ENCODE results near the gene DCUN1D1.

Gene DCUN1D1

GRCh38 chr3:182965861-182966366 is 14.4 kb downstream of the DCUN1D1 start:
- peaks cover 3% of the 10 kb centered on the region for H3K9me3 Mint-ChIP-seq
- H3K4me3 Mint-ChIP-seq = no peak overlapping the region
- no peak overlapping the region for H3K27ac Mint-ChIP-seq
- CTCF ChIA-PET = no interaction called here
- peaks cover 25% of the 10 kb centered on the region for H3K36me3 Mint-ChIP-seq
- H3K27me3 Mint-ChIP-seq = no peaks in the 10 kb centered on the region
- H3K4me1 Mint-ChIP-seq = peaks cover 50% of the 10 kb centered on the region
- no peak for DNase-seq

GRCh38 chr3:182964179-182964578 is 16.2 kb downstream of the DCUN1D1 start:
- no peak for DNase-seq
- H3K27me3 Mint-ChIP-seq = no peaks in the 10 kb centered on the region
- H3K9me3 Mint-ChIP-seq = peaks cover 3% of the 10 kb centered on the region
- H3K27ac Mint-ChIP-seq = no peak overlapping the region
- CTCF ChIA-PET = no interaction called here
- H3K4me1 Mint-ChIP-seq = peaks cover 39% of the 10 kb centered on the region
- H3K36me3 Mint-ChIP-seq = peaks cover 37% of the 10 kb centered on the region
- H3K4me3 Mint-ChIP-seq = no peak overlapping the region

- peaks cover 39% of the 10 kb centered on the region for H3K36me3 Mint-ChIP-seq
- H3K4me3 Mint-ChIP-seq = no peak overlapping the region
- H3K4me1 Mint-ChIP-seq = peaks cover 20% of the 10 kb centered on the region
- H3K27ac Mint-ChIP-seq = no peak overlapping the region
- DNase-seq = no peak
- CTCF ChIA-PET = interaction anchor here (1.1 kb wide), 1 partner anchor 53 kb away, joined by 4 read pairs; no protein-coding TSS in a partner anchor
- H3K27me3 Mint-ChIP-seq = no peaks in the 10 kb centered on the region
- no peaks in the 10 kb centered on the region for H3K9me3 Mint-ChIP-seq
These were observed 18.2 kb downstream of the DCUN1D1 start for GRCh38 chr3:182962166-182962565.

GRCh38 chr3:182959474-182960350 is 20.6 kb downstream of the DCUN1D1 start:
- H3K4me3 Mint-ChIP-seq = no peak overlapping the region
- peaks cover 4% of the 10 kb centered on the region for H3K4me1 Mint-ChIP-seq
- H3K27me3 Mint-ChIP-seq = no peaks in the 10 kb centered on the region
- CTCF ChIA-PET = no interaction called here
- no peak overlapping the region for H3K27ac Mint-ChIP-seq
- H3K36me3 Mint-ChIP-seq = peaks cover 41% of the 10 kb centered on the region
- no peaks in the 10 kb centered on the region for H3K9me3 Mint-ChIP-seq
- DNase-seq = no peak

- H3K27me3 Mint-ChIP-seq = no peaks in the 10 kb centered on the region
- no peak overlapping the region for H3K4me3 Mint-ChIP-seq
- no peak overlapping the region for H3K27ac Mint-ChIP-seq
- H3K4me1 Mint-ChIP-seq = peaks cover 4% of the 10 kb centered on the region
- peaks cover 43% of the 10 kb centered on the region for H3K36me3 Mint-ChIP-seq
- CTCF ChIA-PET = no interaction called here
- no peak for DNase-seq
- H3K9me3 Mint-ChIP-seq = no peaks in the 10 kb centered on the region
These were observed 22.6 kb downstream of the DCUN1D1 start for GRCh38 chr3:182957676-182958266.

- H3K4me3 Mint-ChIP-seq = no peak overlapping the region
- DNase-seq = no peak
- no peaks in the 10 kb centered on the region for H3K9me3 Mint-ChIP-seq
- H3K27me3 Mint-ChIP-seq = no peaks in the 10 kb centered on the region
- no peak overlapping the region for H3K27ac Mint-ChIP-seq
- H3K4me1 Mint-ChIP-seq = no peaks in the 10 kb centered on the region
- CTCF ChIA-PET = no interaction called here
- H3K36me3 Mint-ChIP-seq = peaks cover 43% of the 10 kb centered on the region
These were observed 23.1 kb downstream of the DCUN1D1 start for GRCh38 chr3:182957226-182957625.

- Mint-ChIP-seq H3K27me3 (no peaks in the 10 kb centered on the region), H3K27ac (no peak overlapping the region), H3K9me3 (no peaks in the 10 kb centered on the region), H3K36me3 (peaks cover 38% of the 10 kb centered on the region), H3K4me1 (no peaks in the 10 kb centered on the region), H3K4me3 (no peak overlapping the region)
- no peak for DNase-seq
- CTCF ChIA-PET = no interaction called here
These were observed 25.6 kb downstream of the DCUN1D1 start for GRCh38 chr3:182954553-182955235.

GRCh38 chr3:182949688-182950087 is 30.6 kb downstream of the DCUN1D1 start:
- H3K9me3 Mint-ChIP-seq = no peaks in the 10 kb centered on the region
- H3K4me1 Mint-ChIP-seq = peaks cover 3% of the 10 kb centered on the region
- H3K27me3 Mint-ChIP-seq = no peaks in the 10 kb centered on the region
- CTCF ChIA-PET = no interaction called here
- peaks cover 41% of the 10 kb centered on the region for H3K36me3 Mint-ChIP-seq
- DNase-seq = no peak
- H3K27ac Mint-ChIP-seq = no peak overlapping the region
- H3K4me3 Mint-ChIP-seq = no peak overlapping the region

- no peak for DNase-seq
- Mint-ChIP-seq H3K27me3 (no peaks in the 10 kb centered on the region), H3K4me1 (peaks cover 3% of the 10 kb centered on the region), H3K9me3 (no peaks in the 10 kb centered on the region), H3K27ac (no peak overlapping the region), H3K4me3 (no peak overlapping the region), H3K36me3 (peaks cover 41% of the 10 kb centered on the region)
- CTCF ChIA-PET = interaction anchor here (1.5 kb wide), 1 partner anchor 12 kb away, joined by 4 read pairs; no protein-coding TSS in a partner anchor
These were observed 32.0 kb downstream of the DCUN1D1 start for GRCh38 chr3:182948305-182948704.

- no peaks in the 10 kb centered on the region for H3K27me3 Mint-ChIP-seq
- H3K4me3 Mint-ChIP-seq = no peak overlapping the region
- peaks cover 3% of the 10 kb centered on the region for H3K4me1 Mint-ChIP-seq
- H3K27ac Mint-ChIP-seq = no peak overlapping the region
- no peaks in the 10 kb centered on the region for H3K9me3 Mint-ChIP-seq
- CTCF ChIA-PET = interaction anchor here (1.1 to 1.5 kb wide), 2 partner anchors 12 to 80 kb away, joined by 4 read pairs; no protein-coding TSS in a partner anchor
- peaks cover 40% of the 10 kb centered on the region for H3K36me3 Mint-ChIP-seq
- DNase-seq = no peak
These were observed 32.5 kb downstream of the DCUN1D1 start for GRCh38 chr3:182947888-182948287.

GRCh38 chr3:182941719-182942118 is 38.6 kb downstream of the DCUN1D1 start:
- Mint-ChIP-seq H3K9me3 (no peaks in the 10 kb centered on the region), H3K27me3 (no peaks in the 10 kb centered on the region), H3K4me3 (no peak overlapping the region), H3K4me1 (peaks cover 10% of the 10 kb centered on the region), H3K36me3 (peaks cover 22% of the 10 kb centered on the region), H3K27ac (no peak overlapping the region)
- CTCF ChIA-PET = no interaction called here
- no peak for DNase-seq

- Mint-ChIP-seq H3K27ac (no peak overlapping the region), H3K4me3 (no peak overlapping the region), H3K27me3 (no peaks in the 10 kb centered on the region), H3K36me3 (peaks cover 14% of the 10 kb centered on the region), H3K4me1 (peaks cover 10% of the 10 kb centered on the region), H3K9me3 (no peaks in the 10 kb centered on the region)
- CTCF ChIA-PET = no interaction called here
- no peak for DNase-seq
These were observed 40.0 kb downstream of the DCUN1D1 start for GRCh38 chr3:182940266-182940808.

- no peaks in the 10 kb centered on the region for H3K27me3 Mint-ChIP-seq
- peaks cover 4% of the 10 kb centered on the region for H3K9me3 Mint-ChIP-seq
- H3K36me3 Mint-ChIP-seq = peaks cover 11% of the 10 kb centered on the region
- peaks cover 10% of the 10 kb centered on the region for H3K4me1 Mint-ChIP-seq
- H3K4me3 Mint-ChIP-seq = no peak overlapping the region
- CTCF ChIA-PET = no interaction called here
- DNase-seq = no peak
- H3K27ac Mint-ChIP-seq = no peak overlapping the region
These were observed 42.9 kb downstream of the DCUN1D1 start for GRCh38 chr3:182937293-182938051.

- Mint-ChIP-seq H3K27ac (no peak overlapping the region), H3K4me1 (peaks cover 10% of the 10 kb centered on the region), H3K27me3 (no peaks in the 10 kb centered on the region), H3K4me3 (no peak overlapping the region), H3K36me3 (peaks cover 14% of the 10 kb centered on the region), H3K9me3 (peaks cover 8% of the 10 kb centered on the region)
- DNase-seq = no peak
- CTCF ChIA-PET = interaction anchor here (1.6 kb wide), 1 partner anchor 27 kb away, joined by 6 read pairs; no protein-coding TSS in a partner anchor
These were observed 43.4 kb downstream of the DCUN1D1 start for GRCh38 chr3:182936918-182937285.

Data from activated naive CD4-positive, alpha-beta T cell treated with anti-CD3 and anti-CD28 coated beads, Interleukin-2, amount 10 ng/mL, durations not matched to agents 7 days and 5 days (primary cell).